NCI-H2107 (cell line): Measurements from ENCODE around the gene CCDC142.
"Not testable (repeated sequence)": the region's sequence is repeated elsewhere in the genome, so short reads cannot be mapped to it uniquely, and the experiment has no call there.

ENCODE experiments used
- DNase-seq: peaks from one replicate; lab custom pipeline; 2025; lab: John Stamatoyannopoulos, UW

Gene CCDC142

GRCh38 chr2:74471332-74472065 is 11.3 kb downstream of the CCDC142 start:
- DNase-seq, result no peak

- not testable (repeated sequence) for DNase-seq
Observed at GRCh38 chr2:74470742-74471141, 12.1 kb downstream of the CCDC142 start.

GRCh38 chr2:74464406-74464805 is 18.4 kb downstream of the CCDC142 start:
- DNase-seq, result no peak

- no peak for DNase-seq
Observed at GRCh38 chr2:74462786-74463105, 20.1 kb downstream of the CCDC142 start.

GRCh38 chr2:74462054-74462785 is 20.6 kb downstream of the CCDC142 start:
- DNase-seq, result no peak

GRCh38 chr2:74461187-74462053 is 21.4 kb downstream of the CCDC142 start:
- no peak for DNase-seq

- DNase-seq, result not testable (repeated sequence)
Observed at GRCh38 chr2:74460187-74460586, 22.6 kb downstream of the CCDC142 start.

GRCh38 chr2:74459503-74460118 is 23.2 kb downstream of the CCDC142 start:
- not testable (repeated sequence) for DNase-seq

- no peak for DNase-seq
Observed at GRCh38 chr2:74458938-74459363, 23.8 kb downstream of the CCDC142 start.

- peak; percentile 95 for DNase-seq
Observed at GRCh38 chr2:74458132-74458937, 24.5 kb downstream of the CCDC142 start, which contains the start of gene WBP1. TSS of gene WBP1 (plus strand) at chr2:74458438. CDS start at chr2:74458603, 165 bp downstream.

- peak; percentile 69 for DNase-seq
Observed at GRCh38 chr2:74457549-74458131, 25.2 kb downstream of the CCDC142 start.

- no peak for DNase-seq
Observed at GRCh38 chr2:74457129-74457548, 25.7 kb downstream of the CCDC142 start.

- peak; percentile 96 for DNase-seq
Observed at GRCh38 chr2:74454654-74455511, 27.9 kb downstream of the CCDC142 start, which contains the start of gene INO80B. TSS of gene INO80B (plus strand) at chr2:74455087. CDS start at chr2:74455117, 30 bp downstream.

- no peak for DNase-seq
Observed at GRCh38 chr2:74450570-74451190, 32.1 kb downstream of the CCDC142 start.

- no peak for DNase-seq
Observed at GRCh38 chr2:74448771-74449170, 34.0 kb downstream of the CCDC142 start.

GRCh38 chr2:74447230-74447999 is 35.4 kb downstream of the CCDC142 start:
- no peak for DNase-seq

GRCh38 chr2:74444498-74445318 is 38.1 kb downstream of the CCDC142 start:
- no peak for DNase-seq
